PC-9 (cell line): ENCODE measurements around the gene BARHL1. TPM values are rescaled to one million over a fixed set of nuclear protein-coding genes. Genes with fewer than 3 reads are reported as not detected.

Experiments
- BruUV-seq: library from RNA; stranded (reverse); fragments of 400-500 nt; replicated peaks from 2 replicates; lab custom pipeline; 2021; lab: Mats Ljungman, UMichigan
- CTCF ChIA-PET: fragments of 300-600 bp; sonication (Branson Sonifier 250); formaldehyde crosslinking; loops from one replicate; lab custom pipeline; 2022; ENCODE audit warnings: antibody characterized with exemption; lab: Charles Lee
- POLR2A ChIA-PET: fragments of 300-600 bp; sonication (Branson Sonifier 250); formaldehyde crosslinking; loops from one replicate; lab custom pipeline; 2022; ENCODE audit warnings: antibody characterized with exemption; ENCODE audit not compliant: unreplicated experiment; lab: Charles Lee
- DNase-seq, 2 experiments: peaks; one replicate each; pipeline versions ENCODE4 v3.0.0 to v3.0.0-alpha.2; 2015 to 2022; ENCODE audit warnings: mixed read lengths in 1 of 2
- H2AFZ ChIP-seq: fragments of 200-600 bp; sonication (generic); 2 replicates; pipeline ENCODE4 v1.8.1; 2017; ENCODE audit warnings: antibody characterized with exemption
- H3F3A ChIP-seq: fragments of 200-600 bp; sonication (generic); 2 replicates; pipeline ENCODE4 v1.8.1; 2017; ENCODE audit warnings: antibody characterized with exemption, mild to moderate bottlenecking, low read depth; ENCODE audit not compliant: insufficient read depth
- H3K27ac ChIP-seq: fragments of 200-600 bp; sonication (generic); 2 replicates; pipeline ENCODE4 v1.6.1; 2016; ENCODE audit warnings: mixed run types
- H3K27me3 ChIP-seq: fragments of 200-600 bp; sonication (generic); 2 replicates; pipeline ENCODE4 v1.6.1; 2016; ENCODE audit warnings: low read depth, mixed run types; ENCODE audit not compliant: insufficient read depth
- H3K36me3 ChIP-seq: fragments of 200-600 bp; sonication (generic); 2 replicates; pipeline ENCODE4 v1.6.1; 2016; ENCODE audit warnings: low read depth, mixed run types
- H3K4me1 ChIP-seq: fragments of 200-600 bp; sonication (generic); replicated peaks from 2 replicates; pipeline ENCODE4 v1.6.1; 2016; ENCODE audit warnings: mixed run types; ENCODE audit not compliant: insufficient read depth
- H3K4me2 ChIP-seq: fragments of 200-600 bp; sonication (generic); 2 replicates; pipeline ENCODE4 v1.6.1; 2017; ENCODE audit warnings: mixed run types
- H3K4me3 ChIP-seq: fragments of 200-600 bp; sonication (generic); 2 replicates; pipeline ENCODE4 v1.6.1; 2016; ENCODE audit warnings: mixed run types
- H3K79me2 ChIP-seq: fragments of 200-600 bp; sonication (generic); 2 replicates; pipeline ENCODE4 v1.6.1; 2017; ENCODE audit warnings: low read depth, mixed run types
- H3K9me2 ChIP-seq: fragments of 200-600 bp; sonication (generic); 2 replicates; pipeline ENCODE4 v1.8.1; 2017; ENCODE audit warnings: mild to moderate bottlenecking; ENCODE audit not compliant: insufficient read depth
- H3K9me3 ChIP-seq: fragments of 200-600 bp; sonication (generic); 2 replicates; pipeline ENCODE4 v1.8.1; 2016; ENCODE audit warnings: low read depth; ENCODE audit not compliant: insufficient read depth
- H4K20me1 ChIP-seq: fragments of 200-600 bp; sonication (generic); 2 replicates; pipeline ENCODE4 v1.8.1; 2017; ENCODE audit not compliant: insufficient read depth
- CTCF ChIP-seq: fragments of 200-600 bp; sonication (generic); conservative IDR thresholded peaks from 2 replicates; pipeline ENCODE4 v1.6.1; 2017; ENCODE audit warnings: mixed run types, antibody characterized with exemption, mild to moderate bottlenecking, moderate library complexity
- EZH2 ChIP-seq: fragments of 200-600 bp; sonication (generic); IDR thresholded peaks from 2 replicates; pipeline ENCODE4 v1.8.0; 2017; ENCODE audit warnings: antibody characterized with exemption, low read depth
- intact Hi-C: fragments of 100-400 bp; cut with micrococcal nuclease; formaldehyde crosslinking; loops from one replicate; pipeline ENCODE4 v1.10.0; 2022; ENCODE audit not compliant: unreplicated experiment
- total RNA-seq: library from RNA; stranded (reverse); gene quantifications from 2 replicates; pipeline ENCODE4 v1.2.3, GENCODE V29; 2021

The BARHL1 gene
- total RNA-seq, 1 experiment from 2014 or later = not detected

- H3K4me2 ChIP-seq = no peak overlapping the region
- no peaks in the 10 kb centered on the region for H3K36me3 ChIP-seq
- ChIA-PET CTCF (no interaction called here), POLR2A (no interaction called here)
- no peaks in the 10 kb centered on the region for H3K4me1 ChIP-seq
- no peaks in the 10 kb centered on the region for H3F3A ChIP-seq
- no peak overlapping the region for H3K27ac ChIP-seq
- no peak overlapping the region for H2AFZ ChIP-seq
- no peaks in the 10 kb centered on the region for H3K79me2 ChIP-seq
- BruUV-seq = no TSS peak
- TF ChIP-seq CTCF (no peak), EZH2 (no peak)
- H3K9me3 ChIP-seq = no peaks in the 10 kb centered on the region
- 0 out of 2 replicates have a peak, but pooled peaks cover 3% of the 10 kb centered on the region for H4K20me1 ChIP-seq
- intact Hi-C loops = no loop called here
- H3K4me3 ChIP-seq = no peak overlapping the region
- no peak for DNase-seq
- H3K27me3 ChIP-seq = no peaks in the 10 kb centered on the region
- no peaks in the 10 kb centered on the region for H3K9me2 ChIP-seq
These were observed 8.8 kb downstream of the BARHL1 start for GRCh38 chr9:132591244-132591643.

GRCh38 chr9:132591751-132592314 is 9.4 kb downstream of the BARHL1 start:
- H2AFZ ChIP-seq = no peak overlapping the region
- no peaks in the 10 kb centered on the region for H3K36me3 ChIP-seq
- no peaks in the 10 kb centered on the region for H3K9me2 ChIP-seq
- TF ChIP-seq EZH2 (no peak), CTCF (no peak)
- no peak overlapping the region for H3K4me2 ChIP-seq
- CTCF ChIA-PET = no interaction called here
- POLR2A ChIA-PET = no interaction called here
- H3K4me1 ChIP-seq = no peaks in the 10 kb centered on the region
- BruUV-seq = no TSS peak
- peak in 1 of 2 experiments; percentile 28 for DNase-seq
- intact Hi-C loops = no loop called here
- H3K4me3 ChIP-seq = no peak overlapping the region
- H3K79me2 ChIP-seq = no peaks in the 10 kb centered on the region
- no peaks in the 10 kb centered on the region for H3K27me3 ChIP-seq
- H3K9me3 ChIP-seq = no peaks in the 10 kb centered on the region
- peaks cover 6% of the 10 kb centered on the region; the same call in 1 of the 2 replicates for H4K20me1 ChIP-seq
- H3F3A ChIP-seq = no peaks in the 10 kb centered on the region
- H3K27ac ChIP-seq = no peak overlapping the region

GRCh38 chr9:132592451-132592850 is 10.0 kb downstream of the BARHL1 start:
- H3K4me2 ChIP-seq = no peak overlapping the region
- H3K4me1 ChIP-seq = no peaks in the 10 kb centered on the region
- H3K27me3 ChIP-seq = no peaks in the 10 kb centered on the region
- BruUV-seq = no TSS peak
- H3K9me2 ChIP-seq = no peaks in the 10 kb centered on the region
- H3K36me3 ChIP-seq = no peaks in the 10 kb centered on the region
- H3K79me2 ChIP-seq = no peaks in the 10 kb centered on the region
- no peaks in the 10 kb centered on the region for H3K9me3 ChIP-seq
- intact Hi-C loops = no loop called here
- H3K27ac ChIP-seq = no peak overlapping the region
- H4K20me1 ChIP-seq = peaks cover 6% of the 10 kb centered on the region; the same call in 1 of the 2 replicates
- no peak overlapping the region for H2AFZ ChIP-seq
- H3F3A ChIP-seq = no peaks in the 10 kb centered on the region
- peak in 1 of 2 experiments; percentile 4 for DNase-seq
- no peak for TF ChIP-seq CTCF
- TF ChIP-seq EZH2 = no peak
- H3K4me3 ChIP-seq = no peak overlapping the region
- POLR2A ChIA-PET = no interaction called here
- CTCF ChIA-PET = no interaction called here
